ENCODE data around the gene UHMK1. TPM values are rescaled to one million over a fixed set of nuclear protein-coding genes. Genes with fewer than 3 reads are reported as not detected.

Gene UHMK1
- total and polyA plus RNA-seq, 8 donors = 28.8 to 56.6 (median 34.4) TPM

- intact Hi-C loops (cut with DNase I) = no loop called here
- TF ChIP-seq CTCF (IDR thresholded peaks at IDR 0.05) = no peak
- H3K27ac ChIP-seq = peak overlapping the region; percentile 91 to 96
- H3K4me1 ChIP-seq = peaks cover 3 to 42% of the 10 kb centered on the region in 2 donors
- H3K36me3 ChIP-seq = peaks cover 0 to 14% of the 10 kb centered on the region in 2 donors
- peak overlapping the region; percentile 82 to 86 for H3K4me3 ChIP-seq
- no peaks in the 10 kb centered on the region for H3K9me3 ChIP-seq
- H3K27me3 ChIP-seq = no peaks in the 10 kb centered on the region
- DNase-seq (peak in 2 of 4 donors; percentile 23 to 27), ATAC-seq (no peak)
Measured at GRCh38 chr1:162562470-162562828, 64.8 kb downstream of the UHMK1 start.

GRCh38 chr1:162564762-162565218 is 67.2 kb downstream of the UHMK1 start:
- no peaks in the 10 kb centered on the region for H3K27me3 ChIP-seq
- intact Hi-C loops (cut with DNase I) = no loop called here
- no peak for DNase-seq
- no peak overlapping the region for H3K4me3 ChIP-seq
- peaks cover 3 to 42% of the 10 kb centered on the region in 2 donors for H3K4me1 ChIP-seq
- peak overlapping the region in 1 of 2 donors; percentile 10 for H3K27ac ChIP-seq
- no peak for ATAC-seq
- H3K9me3 ChIP-seq = no peaks in the 10 kb centered on the region
- H3K36me3 ChIP-seq = peaks cover 0 to 23% of the 10 kb centered on the region in 2 donors
- no peak for TF ChIP-seq CTCF (IDR thresholded peaks at IDR 0.05)

GRCh38 chr1:162565460-162565859 is 67.8 kb downstream of the UHMK1 start:
- ATAC-seq (no peak), DNase-seq (no peak)
- Histone ChIP-seq H3K27ac (no peak overlapping the region), H3K27me3 (no peaks in the 10 kb centered on the region), H3K4me3 (no peak overlapping the region), H3K9me3 (no peaks in the 10 kb centered on the region), H3K4me1 (peaks cover 1 to 42% of the 10 kb centered on the region in 2 donors), H3K36me3 (peaks cover 0 to 23% of the 10 kb centered on the region in 2 donors)
- no peak for TF ChIP-seq CTCF (IDR thresholded peaks at IDR 0.05)
- intact Hi-C loops (cut with DNase I) = no loop called here

- ATAC-seq (no peak), DNase-seq (no peak)
- Histone ChIP-seq H3K4me3 (no peak overlapping the region), H3K36me3 (peaks cover 0 to 23% of the 10 kb centered on the region in 2 donors), H3K27ac (no peak overlapping the region), H3K9me3 (no peaks in the 10 kb centered on the region), H3K4me1 (peaks cover 0 to 49% of the 10 kb centered on the region in 2 donors), H3K27me3 (no peaks in the 10 kb centered on the region)
- intact Hi-C loops (cut with DNase I) = no loop called here
- TF ChIP-seq CTCF (IDR thresholded peaks at IDR 0.05) = no peak
Measured at GRCh38 chr1:162566870-162567269, 69.3 kb downstream of the UHMK1 start.

GRCh38 chr1:162568802-162569201 is 71.2 kb downstream of the UHMK1 start:
- Histone ChIP-seq H3K27me3 (no peaks in the 10 kb centered on the region), H3K4me1 (peaks cover 0 to 30% of the 10 kb centered on the region in 2 donors), H3K4me3 (no peak overlapping the region), H3K27ac (peak overlapping the region in 1 of 2 donors; percentile 1), H3K36me3 (peaks cover 0 to 23% of the 10 kb centered on the region in 2 donors), H3K9me3 (no peaks in the 10 kb centered on the region)
- DNase-seq (no peak), ATAC-seq (no peak)
- TF ChIP-seq CTCF (IDR thresholded peaks at IDR 0.05) = no peak
- intact Hi-C loops (cut with DNase I) = no loop called here

Measured in left lung (tissue), 10 donors.